Mesendoderm (in vitro differentiated cells): ENCODE data around the gene SCN1B.

ENCODE experiments used
- DNase-seq: peaks from one replicate; pipeline ENCODE4 v3.0.0; 2013
- H2AK5ac ChIP-seq: 2 replicates; pipeline ENCODE4 v1.6.1; 2013; ENCODE audit warnings: low read length, inconsistent platforms
- H2BK120ac ChIP-seq: 2 replicates; pipeline ENCODE4 v1.6.1; 2013; ENCODE audit warnings: low read depth, mild to moderate bottlenecking, low read length, moderate library complexity, mixed read lengths
- H2BK15ac ChIP-seq: replicated peaks from 2 replicates; pipeline ENCODE4 v1.6.1; 2013; ENCODE audit warnings: low read depth, mild to moderate bottlenecking, moderate library complexity
- H2BK5ac ChIP-seq: 2 replicates; pipeline ENCODE4 v1.6.1; 2013; ENCODE audit warnings: low read length, inconsistent platforms
- H3K18ac ChIP-seq: 2 replicates; pipeline ENCODE4 v1.6.1; 2013; ENCODE audit warnings: mild to moderate bottlenecking, low read length, mixed read lengths
- H3K23ac ChIP-seq: one replicate; pipeline ENCODE4 v1.6.1; 2013; ENCODE audit warnings: low read length
- H3K27ac ChIP-seq: 2 replicates; pipeline ENCODE4 v1.5.1; 2013; ENCODE audit warnings: low read depth, mild to moderate bottlenecking, inconsistent platforms, low read length, moderate library complexity
- H3K27me3 ChIP-seq: 2 replicates; pipeline ENCODE4 v1.6.1; 2013; ENCODE audit warnings: low read length, control low read depth, mild to moderate bottlenecking, inconsistent platforms; ENCODE audit not compliant: insufficient read depth, poor library complexity
- H3K36me3 ChIP-seq: 2 replicates; pipeline ENCODE4 v1.6.1; 2013; ENCODE audit warnings: low read length, inconsistent platforms; ENCODE audit not compliant: control insufficient read depth, insufficient read depth
- H3K4ac ChIP-seq: one replicate; pipeline ENCODE4 v1.6.1; 2013; ENCODE audit warnings: low read depth, mild to moderate bottlenecking, low read length, moderate library complexity
- H3K4me1 ChIP-seq: 2 replicates; pipeline ENCODE4 v1.6.1; 2013; ENCODE audit warnings: low read depth, low read length, inconsistent platforms; ENCODE audit not compliant: control insufficient read depth
- H3K4me2 ChIP-seq: 2 replicates; pipeline ENCODE4 v1.6.1; 2013; ENCODE audit warnings: low read length
- H3K4me3 ChIP-seq: 2 replicates; pipeline ENCODE4 v1.5.1; 2013; ENCODE audit warnings: mild to moderate bottlenecking, low read length
- H3K56ac ChIP-seq: one replicate; pipeline ENCODE4 v1.6.1; 2013; ENCODE audit warnings: low read length
- H3K79me1 ChIP-seq: 2 replicates; pipeline ENCODE4 v1.6.1; 2013; ENCODE audit warnings: low read length, inconsistent platforms
- H3K79me2 ChIP-seq: 2 replicates; pipeline ENCODE4 v1.6.1; 2013; ENCODE audit warnings: mild to moderate bottlenecking, low read length; ENCODE audit not compliant: control insufficient read depth, insufficient read depth
- H3K9ac ChIP-seq: 2 replicates; pipeline ENCODE4 v1.6.1; 2013; ENCODE audit warnings: low read length, inconsistent platforms
- H4K5ac ChIP-seq: one replicate; pipeline ENCODE4 v1.6.1; 2013; ENCODE audit warnings: low read length
- H4K8ac ChIP-seq: one replicate; pipeline ENCODE4 v1.6.1; 2013; ENCODE audit warnings: low read depth, mild to moderate bottlenecking, control low read depth, low read length, moderate library complexity
- WGBS: extraction: QIAGEN DNeasy Blood & Tissue Kit; methylation state at CpG from one replicate; pipeline ENCODE4 v1.1.7; 2013; ENCODE audit warnings: low lambda C conversion rate, missing lambda C conversion rate; ENCODE audit not compliant: insufficient coverage; ENCODE audit errors: extremely low coverage; 5-methylcytosine and 5-hydroxymethylcytosine counted together

SCN1B gene

GRCh38 chr19:35054626-35055025 is 24.4 kb downstream of the SCN1B start:
- H3K9ac ChIP-seq = no peak overlapping the region
- no peak overlapping the region for H2BK120ac ChIP-seq
- H3K4ac ChIP-seq = no peak overlapping the region
- H3K27ac ChIP-seq = no peak overlapping the region
- no peak overlapping the region for H3K56ac ChIP-seq
- no peaks in the 10 kb centered on the region for H3K27me3 ChIP-seq
- H2BK5ac ChIP-seq = no peak overlapping the region
- DNase-seq = no peak
- no peak overlapping the region for H4K5ac ChIP-seq
- WGBS = no CpG with 5 or more reads among the region's 9 CpGs
- no peak overlapping the region for H2BK15ac ChIP-seq
- no peaks in the 10 kb centered on the region for H3K36me3 ChIP-seq
- no peaks in the 10 kb centered on the region for H3K4me1 ChIP-seq
- no peak overlapping the region for H3K4me2 ChIP-seq
- no peaks in the 10 kb centered on the region for H3K79me2 ChIP-seq
- H4K8ac ChIP-seq = no peak overlapping the region
- no peaks in the 10 kb centered on the region for H3K79me1 ChIP-seq
- no peak overlapping the region for H3K18ac ChIP-seq
- H3K23ac ChIP-seq = no peak overlapping the region
- H2AK5ac ChIP-seq = no peak overlapping the region
- H3K4me3 ChIP-seq = no peak overlapping the region

- H2BK15ac ChIP-seq = no peak overlapping the region
- WGBS = no CpG with 5 or more reads among the region's 3 CpGs
- no peak overlapping the region for H3K4me3 ChIP-seq
- H2BK5ac ChIP-seq = no peak overlapping the region
- H3K4me1 ChIP-seq = no peaks in the 10 kb centered on the region
- no peak overlapping the region for H4K5ac ChIP-seq
- no peaks in the 10 kb centered on the region for H3K79me1 ChIP-seq
- no peak overlapping the region for H2BK120ac ChIP-seq
- H3K4me2 ChIP-seq = no peak overlapping the region
- H3K18ac ChIP-seq = peak overlapping the region; percentile 19
- H3K27ac ChIP-seq = no peak overlapping the region
- no peak overlapping the region for H3K23ac ChIP-seq
- DNase-seq = peak; percentile 93
- H3K9ac ChIP-seq = no peak overlapping the region
- H3K36me3 ChIP-seq = no peaks in the 10 kb centered on the region
- H4K8ac ChIP-seq = no peak overlapping the region
- no peak overlapping the region for H2AK5ac ChIP-seq
- no peaks in the 10 kb centered on the region for H3K27me3 ChIP-seq
- H3K79me2 ChIP-seq = no peaks in the 10 kb centered on the region
- peak overlapping the region; percentile 67 for H3K56ac ChIP-seq
- no peak overlapping the region for H3K4ac ChIP-seq
Observed at GRCh38 chr19:35055715-35056179, 25.5 kb downstream of the SCN1B start.

- H4K8ac ChIP-seq = no peak overlapping the region
- WGBS = no CpG with 5 or more reads among the region's 6 CpGs
Observed at GRCh38 chr19:35056513-35057063, 26.3 kb downstream of the SCN1B start.

GRCh38 chr19:35058370-35058769 is 28.1 kb downstream of the SCN1B start:
- Histone ChIP-seq H3K18ac (no peak overlapping the region), H3K4ac (no peak overlapping the region), H3K4me3 (no peak overlapping the region), H3K79me2 (no peaks in the 10 kb centered on the region), H2AK5ac (no peak overlapping the region), H2BK15ac (no peak overlapping the region), H3K79me1 (no peaks in the 10 kb centered on the region), H3K4me2 (no peak overlapping the region), H4K5ac (no peak overlapping the region), H3K36me3 (no peaks in the 10 kb centered on the region), H3K27ac (no peak overlapping the region), H3K27me3 (no peaks in the 10 kb centered on the region), H2BK5ac (no peak overlapping the region), H4K8ac (no peak overlapping the region), H3K4me1 (no peaks in the 10 kb centered on the region), H3K9ac (no peak overlapping the region), H3K56ac (no peak overlapping the region), H2BK120ac (no peak overlapping the region), H3K23ac (no peak overlapping the region)
- no peak for DNase-seq
- WGBS = no CpG with 5 or more reads among the region's 2 CpGs

More at GRCh38 chr19:35056513-35057063, 26.3 kb downstream of the SCN1B start:
- no peaks in the 10 kb centered on the region for H3K36me3 ChIP-seq
- no peak overlapping the region for H2BK15ac ChIP-seq
- peak overlapping the region; percentile 81 for H3K4ac ChIP-seq
- H3K27me3 ChIP-seq = no peaks in the 10 kb centered on the region
- no peak for DNase-seq
- no peak overlapping the region for H4K5ac ChIP-seq
- H2BK120ac ChIP-seq = no peak overlapping the region
- no peak overlapping the region for H3K4me3 ChIP-seq
- H3K79me1 ChIP-seq = no peaks in the 10 kb centered on the region
- H3K4me1 ChIP-seq = no peaks in the 10 kb centered on the region
- no peak overlapping the region for H2AK5ac ChIP-seq
- H3K18ac ChIP-seq = no peak overlapping the region
- no peak overlapping the region for H3K9ac ChIP-seq
- H3K27ac ChIP-seq = peak overlapping the region; percentile 16
- no peak overlapping the region for H3K4me2 ChIP-seq
- H2BK5ac ChIP-seq = no peak overlapping the region
- H3K79me2 ChIP-seq = no peaks in the 10 kb centered on the region
- no peak overlapping the region for H3K23ac ChIP-seq
- H3K56ac ChIP-seq = no peak overlapping the region

GRCh38 chr19:35059006-35059798 is 28.9 kb downstream of the SCN1B start:
- H3K18ac ChIP-seq = no peak overlapping the region
- H4K5ac ChIP-seq = no peak overlapping the region
- no CpG with 5 or more reads among the region's 26 CpGs for WGBS
- H3K36me3 ChIP-seq = no peaks in the 10 kb centered on the region
- no peak overlapping the region for H2AK5ac ChIP-seq
- H4K8ac ChIP-seq = no peak overlapping the region
- H3K4me3 ChIP-seq = no peak overlapping the region
- H3K9ac ChIP-seq = no peak overlapping the region
- H3K27me3 ChIP-seq = no peaks in the 10 kb centered on the region
- no peaks in the 10 kb centered on the region for H3K79me1 ChIP-seq
- no peak overlapping the region for H3K23ac ChIP-seq
- no peak overlapping the region for H3K56ac ChIP-seq
- H2BK5ac ChIP-seq = no peak overlapping the region
- H2BK15ac ChIP-seq = no peak overlapping the region
- H3K79me2 ChIP-seq = no peaks in the 10 kb centered on the region
- no peak for DNase-seq
- no peak overlapping the region for H2BK120ac ChIP-seq
- no peak overlapping the region for H3K4me2 ChIP-seq
- H3K27ac ChIP-seq = no peak overlapping the region
- no peak overlapping the region for H3K4ac ChIP-seq
- no peaks in the 10 kb centered on the region for H3K4me1 ChIP-seq
